ENCODE data around the gene PDE4A. TPM values are rescaled to one million over a fixed set of nuclear protein-coding genes. Genes with fewer than 3 reads are reported as not detected.

Gene PDE4A
- total and polyA plus RNA-seq, 2 of the 8 experiments (the other 6 are each of a cell fraction or from before 2014, with no cell fraction given), result 2.0 to 4.4 TPM

- H4K20me1 ChIP-seq (replicated peaks in 1 of 2; ENCODE audit: control insufficient read depth in 1 of 2, insufficient read depth in 2 of 2, low read length in 2 of 2), result no peaks in the 10 kb centered on the region
- H3K4me2 ChIP-seq (ENCODE audit: insufficient read depth in 1 of 2, low read depth in 2 of 2, low read length in 2 of 2), result no peak overlapping the region; a peak in 1 of 4 replicates
- peaks cover 6% of the 10 kb centered on the region; the same call in 1 of the 2 replicates for H3K23me2 ChIP-seq (ENCODE audit: low read depth, low read length)
- POLR2A ChIA-PET (ENCODE audit: partially characterized antibody), result interaction anchor here (1.0 kb wide), 1 partner anchor 16 kb away, joined by 3 read pairs; no protein-coding TSS in a partner anchor
- no peak overlapping the region for H3K9ac ChIP-seq (replicated peaks in 1 of 4; ENCODE audit: extremely low read depth in 1 of 4, low read depth in 3 of 4, low read length in 3 of 4)
- H3K23ac ChIP-seq (ENCODE audit: insufficient read length), result no peak overlapping the region
- H3K18ac ChIP-seq (ENCODE audit: extremely low read depth, low read length), result no peak overlapping the region; the same call in 1 of the 2 replicates
- H3K4ac ChIP-seq (replicated peaks; ENCODE audit: insufficient read length, low read depth, low read length), result no peak overlapping the region
- H3K36me3 ChIP-seq (ENCODE audit: control insufficient read depth in 2 of 4, insufficient read depth in 4 of 4, low read length in 3 of 4), result no peaks in the 10 kb centered on the region; a peak in 1 of 8 replicates
- H3K79me1 ChIP-seq (ENCODE audit: low read depth, low read length), result no peaks in the 10 kb centered on the region
- no peak overlapping the region for H3K56ac ChIP-seq (replicated peaks; ENCODE audit: insufficient read length, low read depth, low read length)
- H3K14ac ChIP-seq (ENCODE audit: insufficient read length), result no peak overlapping the region
- no peak overlapping the region; the same call in 1 of the 2 replicates for H2BK15ac ChIP-seq (ENCODE audit: low read length)
- no peak overlapping the region for H2BK20ac ChIP-seq (ENCODE audit: low read length)
- no peak overlapping the region for H2AFZ ChIP-seq (ENCODE audit: low read length)
- DNase-seq (ENCODE audit: low read depth in 1 of 2, low spot score in 2 of 2) (no peak), FAIRE-seq (no peak)
- no peak overlapping the region for H4K8ac ChIP-seq (ENCODE audit: extremely low read depth, insufficient read depth, low read length)
- no peak overlapping the region for H2BK5ac ChIP-seq (ENCODE audit: low read depth, low read length)
- no peak overlapping the region for H3K4me3 ChIP-seq (ENCODE audit: extremely low read depth in 1 of 4, insufficient read depth in 2 of 4, low read depth in 3 of 4, low read length in 4 of 4)
- peaks cover 0 to 9% (median 4%) of the 10 kb centered on the region in 4 experiments; a peak in 6 of 7 replicates for H3K4me1 ChIP-seq (replicated peaks in 1 of 4; ENCODE audit: control insufficient read depth in 3 of 4, insufficient read depth in 4 of 4, low read length in 3 of 4)
- CTCF ChIA-PET (ENCODE audit: partially characterized antibody), result interaction anchor here (0.9 to 2.3 kb wide), 2 partner anchors 16 to 119 kb away, joined by 4 to 9 read pairs; no protein-coding TSS in a partner anchor
- no peak overlapping the region for H4K5ac ChIP-seq (ENCODE audit: insufficient read length, low read depth, low read length)
- WGBS, 2 experiments (ENCODE audit: extremely low coverage in 1 of 2, insufficient coverage in 1 of 2, insufficient read length in 1 of 2, insufficient replicate concordance in 2 of 2, low coverage in 1 of 2, low lambda C conversion rate in 2 of 2, missing lambda C conversion rate in 1 of 2), result 93 to 100% methylated on average over 2 to 4 of the region's 4 CpGs
- H4K91ac ChIP-seq (replicated peaks; ENCODE audit: insufficient read length, low read length), result no peak overlapping the region
- H3K9me3 ChIP-seq (ENCODE audit: insufficient read depth in 2 of 2, low read depth in 1 of 2, low read length in 1 of 2), result no peaks in the 10 kb centered on the region
- H3K27me3 ChIP-seq (replicated peaks in 1 of 4; ENCODE audit: control insufficient read depth in 3 of 4, extremely low read depth in 1 of 4, insufficient read depth in 3 of 4, low read length in 3 of 4), result peaks cover 0 to 5% (median 2%) of the 10 kb centered on the region in 4 experiments; a peak in 4 of 7 replicates
- no peak overlapping the region for H2BK12ac ChIP-seq (ENCODE audit: low read depth, low read length)
- no peak overlapping the region for H2BK120ac ChIP-seq (replicated peaks; ENCODE audit: low read depth, low read length)
- H2AK5ac ChIP-seq (ENCODE audit: low read depth, low read length), result 0 out of 2 replicates have a peak overlapping the region, but pooled peaks have one; percentile 39
- H3K27ac ChIP-seq (ENCODE audit: low read depth, low read length), result no peak overlapping the region
- H3K79me2 ChIP-seq (ENCODE audit: control insufficient read depth in 1 of 2, insufficient read depth in 2 of 2, low read length in 2 of 2), result no peaks in the 10 kb centered on the region
- TF ChIP-seq RNF2 (IDR thresholded peaks at IDR 0.05; ENCODE audit: borderline replicate concordance, low read depth, low read length, missing control alignments, poor library complexity, severe bottlenecking), result no peak
- TF ChIP-seq ATF3 (IDR thresholded peaks at IDR 0.05; ENCODE audit: insufficient read depth, low read depth, low read length), result no peak
- no peak for TF ChIP-seq TAF1 (IDR thresholded peaks at IDR 0.05; ENCODE audit: low read depth, low read length)
Observed at GRCh38 chr19:10462557-10462956, 42.2 kb downstream of the PDE4A start.

All from H1 (cell line).